ENCODE results near the gene FBN1. TPM values are rescaled to one million over a fixed set of nuclear protein-coding genes. Genes with fewer than 3 reads are reported as not detected.

FBN1 gene
- total and polyA plus RNA-seq, 10 of the 15 experiments (the other 5 are each of a cell fraction or from before 2014, with no cell fraction given), result 2.2 to 15.3 (median 7.0) TPM

DNA sequence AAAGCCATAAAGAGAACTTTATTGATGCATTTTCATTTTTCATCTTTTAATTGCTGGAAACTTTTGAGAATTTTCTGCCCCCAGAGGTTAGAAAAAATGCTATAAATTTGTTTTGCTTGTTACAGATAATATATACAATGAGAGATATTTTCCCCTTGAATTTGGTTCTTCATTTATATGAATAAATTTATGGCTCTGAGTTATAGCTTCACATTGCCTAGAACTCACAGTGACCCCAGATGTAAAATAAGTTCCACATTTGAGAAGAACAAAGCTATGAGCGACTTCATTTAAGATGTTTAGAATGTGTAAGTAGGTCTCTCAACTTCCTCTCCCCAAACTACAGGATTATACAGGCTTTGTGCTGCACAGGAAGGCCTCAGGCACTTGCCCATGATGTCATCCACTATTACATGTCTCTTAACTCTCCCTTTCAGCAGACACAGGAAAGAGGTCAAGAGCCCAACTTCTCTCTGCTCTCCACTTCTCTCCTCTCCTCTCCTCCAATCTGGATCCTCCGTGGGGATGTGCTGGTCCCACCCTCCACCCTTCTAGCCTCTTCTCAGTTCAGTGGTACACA lies 221.5 kb downstream of the FBN1 start:
- Histone ChIP-seq H3K4me1 (ENCODE audit: control insufficient read depth, insufficient read depth, low read length) (peaks cover 2% of the 10 kb centered on the region; the same call in 1 of the 2 replicates), H2AFZ (ENCODE audit: control insufficient read depth, low read depth, low read length) (no peak overlapping the region), H4K20me1 (ENCODE audit: control insufficient read depth, insufficient read depth) (no peaks in the 10 kb centered on the region), H3K4me3 (no peak overlapping the region), H3K36me3 (ENCODE audit: control insufficient read depth in 2 of 2, insufficient read depth in 2 of 2, low read length in 1 of 2) (peaks cover 0 to 2% of the 10 kb centered on the region in 2 experiments; a peak in 2 of 4 replicates), H3K27ac (ENCODE audit: control insufficient read depth, insufficient read depth) (no peak overlapping the region), H3K79me2 (ENCODE audit: control insufficient read depth, insufficient read depth, low read length) (no peaks in the 10 kb centered on the region), H3K4me2 (ENCODE audit: control insufficient read depth, insufficient read depth) (no peak overlapping the region), H3K9ac (ENCODE audit: control insufficient read depth, insufficient read depth, low read length) (no peak overlapping the region), H3K27me3 (replicated peaks in 1 of 2; ENCODE audit: control insufficient read depth in 2 of 2, insufficient read depth in 2 of 2, low read length in 1 of 2) (no peaks in the 10 kb centered on the region), H3K9me3 (replicated peaks; ENCODE audit: control insufficient read depth, insufficient read depth, low read length) (no peaks in the 10 kb centered on the region)
- no peak for FAIRE-seq
- SMC1A ChIA-PET (ENCODE audit: uncharacterized antibody, unreplicated experiment), result interaction anchor here (0.9 kb wide), 1 partner anchor 65 kb away, joined by 3 read pairs; no protein-coding TSS in a partner anchor
- intact Hi-C loops (cut with micrococcal nuclease; ENCODE audit: unreplicated experiment) (no loop called here), in situ Hi-C loops (cut with MboI) (no loop called here)
- DNase-seq (ENCODE audit: low read depth, low spot score), result no peak
- CTCF ChIA-PET, result interaction anchor here (0.9 kb wide), 1 partner anchor 84 kb away, joined by 3 read pairs; no protein-coding TSS in a partner anchor
- ATAC-seq, result no peak
- POLR2A ChIA-PET, result no interaction called here
- RAD21 ChIA-PET (ENCODE audit: unreplicated experiment), result no interaction called here
- 79% methylated on average over 2 of the region's 2 CpGs for WGBS (ENCODE audit: insufficient coverage, insufficient replicate concordance, low lambda C conversion rate, missing lambda C conversion rate)
- no TSS peak for BruUV-seq (replicated peaks)
- no peak for TF ChIP-seq SUPT20H (IDR thresholded peaks at IDR 0.05; ENCODE audit: borderline replicate concordance, control insufficient read depth, low read depth, low read length)
- TF ChIP-seq, protein P1, sequence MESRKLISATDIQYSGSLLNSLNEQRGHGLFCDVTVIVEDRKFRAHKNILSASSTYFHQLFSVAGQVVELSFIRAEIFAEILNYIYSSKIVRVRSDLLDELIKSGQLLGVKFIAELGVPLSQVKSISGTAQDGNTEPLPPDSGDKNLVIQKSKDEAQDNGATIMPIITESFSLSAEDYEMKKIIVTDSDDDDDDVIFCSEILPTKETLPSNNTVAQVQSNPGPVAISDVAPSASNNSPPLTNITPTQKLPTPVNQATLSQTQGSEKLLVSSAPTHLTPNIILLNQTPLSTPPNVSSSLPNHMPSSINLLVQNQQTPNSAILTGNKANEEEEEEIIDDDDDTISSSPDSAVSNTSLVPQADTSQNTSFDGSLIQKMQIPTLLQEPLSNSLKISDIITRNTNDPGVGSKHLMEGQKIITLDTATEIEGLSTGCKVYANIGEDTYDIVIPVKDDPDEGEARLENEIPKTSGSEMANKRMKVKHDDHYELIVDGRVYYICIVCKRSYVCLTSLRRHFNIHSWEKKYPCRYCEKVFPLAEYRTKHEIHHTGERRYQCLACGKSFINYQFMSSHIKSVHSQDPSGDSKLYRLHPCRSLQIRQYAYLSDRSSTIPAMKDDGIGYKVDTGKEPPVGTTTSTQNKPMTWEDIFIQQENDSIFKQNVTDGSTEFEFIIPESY (IDR thresholded peaks at IDR 0.05), result no peak
- TF ChIP-seq CBFB (IDR thresholded peaks at IDR 0.05; ENCODE audit: low read depth), result no peak
- TF ChIP-seq MYB (IDR thresholded peaks at IDR 0.05; ENCODE audit: borderline replicate concordance, low read depth, low read length), result no peak
- no peak for TF ChIP-seq CREB1 (IDR thresholded peaks at IDR 0.05; ENCODE audit: low read depth)
- no peak for TF ChIP-seq IRF3 (IDR thresholded peaks at IDR 0.05)
- TF ChIP-seq ZBTB40 (IDR thresholded peaks at IDR 0.05; ENCODE audit: borderline replicate concordance), result no peak
- no peak for TF ChIP-seq BCLAF1 (IDR thresholded peaks at IDR 0.05)
- TF ChIP-seq SPI1 (IDR thresholded peaks at IDR 0.05; ENCODE audit: borderline replicate concordance, insufficient read depth, low read depth, low read length), result no peak
- TF ChIP-seq PAX8 (IDR thresholded peaks at IDR 0.05), result no peak
- TF ChIP-seq PML (IDR thresholded peaks at IDR 0.05; ENCODE audit: low read length), result no peak
- no peak for TF ChIP-seq NR2C2 (IDR thresholded peaks at IDR 0.05; ENCODE audit: borderline replicate concordance, control insufficient read depth, insufficient read length, low read depth)
- TF ChIP-seq CEBPB (IDR thresholded peaks at IDR 0.05; ENCODE audit: borderline replicate concordance in 1 of 2, low read depth in 2 of 2, low read length in 2 of 2), result no peak
- no peak for TF ChIP-seq IKZF2 (IDR thresholded peaks at IDR 0.05)
